Caco-2 (cell line): ENCODE data around the gene INTS13. TPM values are rescaled to one million over a fixed set of nuclear protein-coding genes. Genes with fewer than 3 reads are reported as not detected.
A peak's percentile ranks its signal among the peaks of the same experiment; 100 is the strongest.

Experiments
- BruUV-seq: library from RNA; stranded (reverse); fragments of 400-500 nt; replicated peaks from 2 replicates; lab custom pipeline; 2021; lab: Mats Ljungman, UMichigan
- CTCF ChIA-PET: fragments of 300-600 bp; sonication (Branson Sonifier 250); formaldehyde crosslinking; loops from one replicate; lab custom pipeline; 2022; ENCODE audit warnings: antibody characterized with exemption; lab: Charles Lee
- POLR2A ChIA-PET: fragments of 300-600 bp; sonication (Branson Sonifier 250); formaldehyde crosslinking; loops from one replicate; lab custom pipeline; 2022; ENCODE audit warnings: antibody characterized with exemption; lab: Charles Lee
- DNase-seq, 2 experiments: peaks; one replicate each; pipeline versions ENCODE4 v3.0.0 to v3.0.0-alpha.2; 2020 to 2022
- H3K27me3 ChIP-seq: replicated peaks from 2 replicates; pipeline ENCODE4 v1.6.0; 2011; ENCODE audit warnings: low read length; ENCODE audit not compliant: control insufficient read depth, insufficient read depth
- H3K36me3 ChIP-seq: 2 replicates; pipeline ENCODE4 v1.5.1; 2011; ENCODE audit warnings: low read length; ENCODE audit not compliant: control insufficient read depth, insufficient read depth
- H3K4me1 ChIP-seq: fragments of 250-450 bp; sonication (Bioruptor Pico); 2 replicates; pipeline ENCODE4 v1.5.1; 2020; ENCODE audit warnings: mild to moderate bottlenecking
- H3K4me3 ChIP-seq: 2 replicates; pipeline ENCODE4 v1.5.1; 2011; ENCODE audit warnings: low read depth, mild to moderate bottlenecking, control low read depth, low read length
- H3K9me3 ChIP-seq: fragments of 250-450 bp; sonication (Bioruptor Pico); 2 replicates; pipeline ENCODE4 v1.5.1; 2020; ENCODE audit warnings: mild to moderate bottlenecking, moderate library complexity
- H3K27ac Mint-ChIP-seq: one replicate; pipeline ENCODE4 v1.8.0; 2022; ENCODE audit warnings: mixed read lengths; ENCODE audit not compliant: unreplicated experiment
- H3K27me3 Mint-ChIP-seq: one replicate; pipeline ENCODE4 v1.8.0; 2022; ENCODE audit warnings: mixed read lengths; ENCODE audit not compliant: insufficient read depth, unreplicated experiment
- H3K36me3 Mint-ChIP-seq: one replicate; pipeline ENCODE4 v1.8.0; 2022; ENCODE audit warnings: mild to moderate bottlenecking, mixed read lengths; ENCODE audit not compliant: insufficient read depth, unreplicated experiment
- H3K4me1 Mint-ChIP-seq: one replicate; pipeline ENCODE4 v1.8.0; 2022; ENCODE audit warnings: low read depth, mixed read lengths; ENCODE audit not compliant: unreplicated experiment
- H3K4me3 Mint-ChIP-seq: one replicate; pipeline ENCODE4 v1.8.0; 2022; ENCODE audit warnings: mild to moderate bottlenecking, moderate library complexity, mixed read lengths; ENCODE audit not compliant: unreplicated experiment
- H3K9me3 Mint-ChIP-seq: one replicate; pipeline ENCODE4 v1.8.0; 2022; ENCODE audit warnings: mixed read lengths; ENCODE audit not compliant: unreplicated experiment
- CTCF ChIP-seq, 2 experiments: fragments of 200-600 bp in 1 of 2; IDR thresholded peaks; 1 replicate in 1 of 2; 2 replicates in 1 of 2; pipeline versions ENCODE4 v1.5.1 to v1.8.0; 2011 to 2022; ENCODE audit warnings: antibody characterized with exemption in 1 of 2, control low read depth in 1 of 2, inconsistent platforms in 1 of 2, low read depth in 1 of 2, low read length in 1 of 2, mild to moderate bottlenecking in 1 of 2, moderate library complexity in 1 of 2; ENCODE audit not compliant: insufficient read depth in 1 of 2, severe bottlenecking in 1 of 2, unreplicated experiment in 1 of 2
- intact Hi-C: fragments of 100-400 bp; cut with micrococcal nuclease; formaldehyde crosslinking; loops from one replicate; pipeline ENCODE4 v1.10.0; 2022; ENCODE audit not compliant: unreplicated experiment
- total RNA-seq: library from RNA; stranded (reverse); gene quantifications from 2 replicates; pipeline ENCODE4 v1.2.3, GENCODE V29; 2022

INTS13 gene
- total RNA-seq, 1 experiment from 2014 or later: 40.1 TPM

DNA sequence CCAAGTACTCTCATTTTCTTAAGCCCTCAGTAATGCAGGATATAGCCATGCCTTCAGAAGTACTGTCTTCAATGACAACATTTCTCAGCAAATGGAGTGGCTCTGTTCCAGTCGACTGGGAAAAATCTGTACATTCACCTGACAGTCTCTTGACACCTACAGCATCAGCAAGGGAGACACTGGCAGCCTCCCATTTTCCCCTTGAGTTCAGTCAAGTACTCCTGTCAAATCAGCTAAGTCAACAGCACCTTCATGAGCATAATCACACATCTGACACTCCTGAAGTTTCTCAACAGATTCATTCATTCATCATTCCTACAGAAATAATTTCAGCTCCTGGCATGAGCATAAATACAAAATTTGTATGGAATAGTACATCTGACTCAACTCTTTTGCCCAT, 46.1 kb downstream of the INTS13 start:
- Histone ChIP-seq H3K27me3 (no peaks in the 10 kb centered on the region), H3K4me1 (no peaks in the 10 kb centered on the region), H3K4me3 (no peak overlapping the region), H3K36me3 (no peaks in the 10 kb centered on the region), H3K9me3 (no peaks in the 10 kb centered on the region)
- TF ChIP-seq CTCF (IDR thresholded peaks at IDR 0.05; ENCODE audit: insufficient read depth in 1 of 2, low read depth in 1 of 2, low read length in 1 of 2, severe bottlenecking in 1 of 2, unreplicated experiment in 1 of 2): no peak
- Mint-ChIP-seq H3K36me3 (peaks cover 6% of the 10 kb centered on the region), H3K4me3 (no peak overlapping the region), H3K27me3 (no peaks in the 10 kb centered on the region), H3K4me1 (no peaks in the 10 kb centered on the region), H3K9me3 (no peaks in the 10 kb centered on the region), H3K27ac (no peak overlapping the region)
- intact Hi-C loops: no loop called here
- ChIA-PET POLR2A (no interaction called here), CTCF (no interaction called here)
- BruUV-seq: no TSS peak
- no peak for DNase-seq

DNA sequence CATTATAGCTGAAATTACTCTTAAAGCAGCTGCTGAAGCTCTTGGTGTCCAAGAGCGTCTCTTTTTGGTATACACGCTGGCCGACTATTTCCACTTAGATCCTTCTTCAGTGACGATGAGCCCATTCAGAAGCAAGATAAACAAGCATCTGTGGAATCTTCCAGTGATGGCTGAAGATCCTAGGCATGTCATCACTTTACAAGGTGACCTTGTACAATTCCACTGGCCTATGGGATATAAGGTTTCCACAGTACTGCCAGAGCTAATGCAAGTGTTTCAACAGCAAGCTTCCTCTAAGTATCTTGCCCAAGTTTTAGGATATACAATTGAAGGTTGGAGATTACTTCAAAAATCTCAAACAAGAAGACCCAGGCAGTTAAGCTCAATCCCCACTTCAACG, 47.0 kb downstream of the INTS13 start:
- H3K36me3 ChIP-seq: no peaks in the 10 kb centered on the region
- no peaks in the 10 kb centered on the region for H3K9me3 ChIP-seq
- no TSS peak for BruUV-seq
- intact Hi-C loops: no loop called here
- DNase-seq: no peak
- Mint-ChIP-seq H3K27ac (no peak overlapping the region), H3K36me3 (peaks cover 3% of the 10 kb centered on the region), H3K4me1 (no peaks in the 10 kb centered on the region), H3K9me3 (no peaks in the 10 kb centered on the region), H3K27me3 (no peaks in the 10 kb centered on the region), H3K4me3 (no peak overlapping the region)
- ChIA-PET POLR2A (no interaction called here), CTCF (no interaction called here)
- TF ChIP-seq CTCF (IDR thresholded peaks at IDR 0.05; ENCODE audit: insufficient read depth in 1 of 2, low read depth in 1 of 2, low read length in 1 of 2, severe bottlenecking in 1 of 2, unreplicated experiment in 1 of 2): no peak
- H3K4me3 ChIP-seq: no peak overlapping the region
- no peaks in the 10 kb centered on the region for H3K27me3 ChIP-seq
- no peaks in the 10 kb centered on the region for H3K4me1 ChIP-seq

- Histone ChIP-seq H3K27me3 (no peaks in the 10 kb centered on the region), H3K36me3 (no peaks in the 10 kb centered on the region), H3K9me3 (no peaks in the 10 kb centered on the region), H3K4me3 (no peak overlapping the region), H3K4me1 (no peaks in the 10 kb centered on the region)
- ChIA-PET POLR2A (no interaction called here), CTCF (interaction anchor here (0.6 to 3.1 kb wide), 18 partner anchors 8 to 709 kb away, joined by 3 to 27 read pairs (median 4); partner anchors contain the start of gene ITPR2)
- Mint-ChIP-seq H3K27me3 (no peaks in the 10 kb centered on the region), H3K36me3 (no peaks in the 10 kb centered on the region), H3K4me3 (no peak overlapping the region), H3K27ac (no peak overlapping the region), H3K9me3 (peaks cover 12% of the 10 kb centered on the region), H3K4me1 (no peaks in the 10 kb centered on the region)
- intact Hi-C loops: loop anchor here (1.0 to 10.0 kb wide), 4 partner anchors 32 to 790 kb away; partner anchors contain the start of genes ITPR2 and TM7SF3
- DNase-seq: peak; percentile 90 to 92
- BruUV-seq: no TSS peak
- peak; percentile 98 to 99 for TF ChIP-seq CTCF (IDR thresholded peaks at IDR 0.05; ENCODE audit: insufficient read depth in 1 of 2, low read depth in 1 of 2, low read length in 1 of 2, severe bottlenecking in 1 of 2, unreplicated experiment in 1 of 2)
Observed at GRCh38 chr12:26884765-26885576, 52.8 kb downstream of the INTS13 start.
